Left lung (tissue), 10 donors: Measurements from ENCODE around the gene METTL16. TPM values are rescaled to one million over a fixed set of nuclear protein-coding genes. Genes with fewer than 3 reads are reported as not detected.

Source experiments
- ATAC-seq: fragments of 200-7000 bp; cut with Tn5 transposase; one replicate; pipeline ENCODE4 v1.9.1; 2020; ENCODE audit warnings: moderate library complexity
- DNase-seq, 4 donors: peaks; one replicate each; pipeline ENCODE4 v3.0.0-alpha.2; 2013 to 2020
- H3K27ac ChIP-seq, 2 donors: fragments of 200-600 bp; sonication (generic) in 1 of 2; one replicate each; pipeline versions ENCODE4 v1.5.0 to v1.8.0; 2020 to 2021
- H3K27me3 ChIP-seq, 2 donors: fragments of 200-600 bp; sonication (generic) in 1 of 2; one replicate each; pipeline versions ENCODE4 v1.5.0 to v1.8.0; 2020 to 2021
- H3K36me3 ChIP-seq, 2 donors: fragments of 200-600 bp; sonication (generic) in 1 of 2; one replicate each; pipeline versions ENCODE4 v1.5.0 to v1.8.0; 2020 to 2021
- H3K4me1 ChIP-seq, 2 donors: fragments of 200-600 bp; one replicate each; pipeline ENCODE4 v1.8.0; 2021
- H3K4me3 ChIP-seq, 2 donors: fragments of 200-600 bp; sonication (generic) in 1 of 2; one replicate each; pipeline versions ENCODE4 v1.5.0 to v1.8.0; 2020 to 2021; ENCODE audit warnings: mild to moderate bottlenecking in 1 of 2
- H3K9me3 ChIP-seq, 2 donors: fragments of 200-600 bp; sonication (generic) in 1 of 2; one replicate each; pipeline versions ENCODE4 v1.5.0 to v1.8.0; 2020 to 2021
- intact Hi-C, 2 donors: fragments of 100-400 bp; cut with DNase I; formaldehyde crosslinking; loops; one replicate each; pipeline versions ENCODE4 v1.11.2 to v1.14.2; 2022
- polyA plus RNA-seq, 6 donors: library from polyadenylated mRNA; unstranded; fragments of 120-200 nt; gene quantifications; one replicate each; pipeline ENCODE4 v1.2.1, GENCODE V29; 2013; ENCODE audit not compliant: insufficient read length in 6 of 6
- total RNA-seq, 2 donors: library from RNA; stranded (reverse); fragmentation: NEBNext Ultra II Directional; extraction: Animal tissue kit (Norgen Biotek cat#: 25700); gene quantifications; one replicate each; pipeline ENCODE4 v1.2.1, GENCODE V29; 2021
- TF ChIP-seq, protein P1 (sequence below), 2 donors: fragments of 200-600 bp; sonication (generic) in 1 of 2; IDR thresholded peaks; one replicate each; pipeline versions ENCODE4 v1.5.0 to v1.8.0; 2021; ENCODE audit warnings: antibody characterized with exemption in 2 of 2
- donor health status: DM: no; HTN: yes; CAD: no.
- donor health status: DM: no; HTN: no; CAD: no.

METTL16 gene
- total and polyA plus RNA-seq, 8 donors, result 25.1 to 51.8 (median 38.7) TPM

DNA sequence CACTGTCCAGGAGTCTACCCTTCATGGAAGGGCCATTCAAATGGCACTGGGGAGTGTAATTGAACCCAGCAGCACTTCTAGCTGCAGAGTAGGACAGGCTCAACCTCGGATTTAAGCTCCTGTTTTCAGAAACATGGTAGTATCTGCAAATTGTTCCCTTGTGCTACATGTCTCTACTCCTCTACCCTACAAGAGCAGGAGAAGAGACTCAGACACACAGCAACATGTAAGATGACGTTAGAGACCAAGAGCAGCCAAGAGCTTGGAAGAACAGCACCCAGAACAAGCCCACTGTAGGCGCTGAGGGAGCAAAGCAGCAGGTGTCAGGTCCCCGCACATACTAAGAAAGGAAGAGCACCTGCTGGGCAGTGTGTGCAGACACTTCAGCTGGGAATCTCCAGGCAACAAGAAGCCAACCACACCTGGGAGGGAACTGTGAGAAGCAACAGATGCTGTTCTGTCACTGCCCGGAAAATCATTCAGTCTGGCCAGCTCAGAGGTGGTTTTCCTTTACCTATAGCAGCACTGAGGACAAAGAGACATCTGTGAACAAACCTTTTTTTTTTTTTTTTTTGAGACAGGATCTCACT lies 75.3 kb downstream of the METTL16 start:
- TF ChIP-seq, protein P1, sequence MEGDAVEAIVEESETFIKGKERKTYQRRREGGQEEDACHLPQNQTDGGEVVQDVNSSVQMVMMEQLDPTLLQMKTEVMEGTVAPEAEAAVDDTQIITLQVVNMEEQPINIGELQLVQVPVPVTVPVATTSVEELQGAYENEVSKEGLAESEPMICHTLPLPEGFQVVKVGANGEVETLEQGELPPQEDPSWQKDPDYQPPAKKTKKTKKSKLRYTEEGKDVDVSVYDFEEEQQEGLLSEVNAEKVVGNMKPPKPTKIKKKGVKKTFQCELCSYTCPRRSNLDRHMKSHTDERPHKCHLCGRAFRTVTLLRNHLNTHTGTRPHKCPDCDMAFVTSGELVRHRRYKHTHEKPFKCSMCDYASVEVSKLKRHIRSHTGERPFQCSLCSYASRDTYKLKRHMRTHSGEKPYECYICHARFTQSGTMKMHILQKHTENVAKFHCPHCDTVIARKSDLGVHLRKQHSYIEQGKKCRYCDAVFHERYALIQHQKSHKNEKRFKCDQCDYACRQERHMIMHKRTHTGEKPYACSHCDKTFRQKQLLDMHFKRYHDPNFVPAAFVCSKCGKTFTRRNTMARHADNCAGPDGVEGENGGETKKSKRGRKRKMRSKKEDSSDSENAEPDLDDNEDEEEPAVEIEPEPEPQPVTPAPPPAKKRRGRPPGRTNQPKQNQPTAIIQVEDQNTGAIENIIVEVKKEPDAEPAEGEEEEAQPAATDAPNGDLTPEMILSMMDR (IDR thresholded peaks at IDR 0.05), result no peak
- no peak for DNase-seq
- Histone ChIP-seq H3K27me3 (no peaks in the 10 kb centered on the region), H3K9me3 (no peaks in the 10 kb centered on the region), H3K27ac (no peak overlapping the region), H3K4me1 (peaks cover 0 to 25% of the 10 kb centered on the region in 2 donors), H3K36me3 (peaks cover 0 to 61% of the 10 kb centered on the region in 2 donors), H3K4me3 (no peak overlapping the region)
- intact Hi-C loops, result no loop called here
- no peak for ATAC-seq

DNA sequence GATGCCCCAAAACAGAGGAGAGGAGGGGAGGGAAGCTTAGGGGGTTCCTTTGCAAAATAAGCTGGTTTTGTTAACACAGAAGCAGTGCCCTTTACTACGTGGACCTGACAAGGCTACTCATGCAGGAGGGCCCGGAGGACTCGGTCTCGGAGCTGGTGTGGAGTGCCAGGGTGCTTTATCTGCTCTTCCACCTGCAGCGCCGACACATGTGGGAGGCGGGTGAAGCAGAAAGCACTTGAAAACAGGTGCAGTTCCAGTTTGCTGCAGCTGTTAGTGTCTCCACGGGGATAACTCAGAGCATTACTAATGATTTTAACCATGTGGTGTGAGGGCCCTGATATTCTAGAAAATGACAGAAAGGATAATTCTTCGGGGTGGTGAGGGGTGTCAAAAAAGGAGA lies 75.8 kb downstream of the METTL16 start:
- no peak overlapping the region for H3K27ac ChIP-seq
- TF ChIP-seq, protein P1 (IDR thresholded peaks at IDR 0.05), result no peak
- H3K4me1 ChIP-seq, result peaks cover 0 to 25% of the 10 kb centered on the region in 2 donors
- H3K36me3 ChIP-seq, result peaks cover 0 to 55% of the 10 kb centered on the region in 2 donors
- intact Hi-C loops, result no loop called here
- ATAC-seq, result no peak
- no peak for DNase-seq
- no peaks in the 10 kb centered on the region for H3K9me3 ChIP-seq
- no peak overlapping the region for H3K4me3 ChIP-seq
- H3K27me3 ChIP-seq, result no peaks in the 10 kb centered on the region

DNA sequence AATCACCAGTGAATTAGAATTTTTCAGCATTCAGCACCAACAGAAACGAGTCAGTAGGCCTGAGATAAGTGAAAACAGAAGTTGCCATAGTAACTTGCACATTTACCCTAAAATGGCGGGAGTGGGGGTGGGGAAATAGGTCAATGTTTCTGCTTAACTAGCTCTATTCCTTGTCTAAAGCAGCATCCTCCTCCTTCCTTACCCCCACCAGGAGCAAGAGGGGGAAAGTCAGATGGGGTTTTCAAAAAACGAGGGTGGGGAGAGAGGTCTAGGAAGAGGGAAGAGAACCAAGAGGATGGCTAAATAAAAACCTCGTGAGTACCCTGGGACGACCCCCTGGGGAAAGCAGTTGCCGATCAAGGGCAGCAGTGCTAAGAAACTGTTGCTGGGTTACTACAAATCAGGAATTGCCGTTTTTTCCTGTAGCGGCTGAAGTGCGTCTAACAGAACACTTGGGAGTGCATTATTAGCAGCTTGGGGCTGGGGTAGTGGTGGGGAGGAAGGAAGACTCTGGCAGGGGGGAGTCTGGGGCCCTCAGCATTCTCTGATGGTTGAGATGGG lies 76.4 kb downstream of the METTL16 start:
- TF ChIP-seq, protein P1 (IDR thresholded peaks at IDR 0.05), result no peak
- Histone ChIP-seq H3K27me3 (no peaks in the 10 kb centered on the region), H3K4me3 (no peak overlapping the region), H3K36me3 (peaks cover 0 to 54% of the 10 kb centered on the region in 2 donors), H3K27ac (no peak overlapping the region), H3K4me1 (peaks cover 0 to 22% of the 10 kb centered on the region in 2 donors), H3K9me3 (no peaks in the 10 kb centered on the region)
- no peak for DNase-seq
- ATAC-seq, result no peak
- intact Hi-C loops, result no loop called here

DNA sequence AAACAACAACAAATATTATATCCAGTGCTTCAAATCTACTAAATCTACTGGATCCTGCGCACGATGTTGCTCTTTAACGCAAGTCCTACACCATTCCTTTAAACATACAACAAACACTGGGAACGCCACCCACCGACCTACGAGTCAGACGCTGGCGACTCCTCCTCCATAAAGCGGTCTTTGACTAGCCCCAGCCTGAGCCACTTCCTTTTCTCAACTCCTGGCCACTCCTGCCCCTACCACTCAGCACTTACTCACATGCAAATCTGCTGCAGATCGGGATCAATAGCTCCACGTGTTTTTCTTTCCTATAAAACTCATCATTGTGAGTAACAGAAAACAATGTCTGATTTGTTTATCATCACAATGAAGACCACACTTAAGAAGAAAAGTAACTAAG lies 78.0 kb downstream of the METTL16 start:
- peaks cover 0 to 54% of the 10 kb centered on the region in 2 donors for H3K36me3 ChIP-seq
- no peak for ATAC-seq
- TF ChIP-seq, protein P1 (IDR thresholded peaks at IDR 0.05), result no peak
- intact Hi-C loops, result no loop called here
- peaks cover 0 to 7% of the 10 kb centered on the region in 2 donors for H3K4me1 ChIP-seq
- no peak overlapping the region for H3K27ac ChIP-seq
- no peaks in the 10 kb centered on the region for H3K27me3 ChIP-seq
- no peaks in the 10 kb centered on the region for H3K9me3 ChIP-seq
- H3K4me3 ChIP-seq, result no peak overlapping the region
- no peak for DNase-seq

DNA sequence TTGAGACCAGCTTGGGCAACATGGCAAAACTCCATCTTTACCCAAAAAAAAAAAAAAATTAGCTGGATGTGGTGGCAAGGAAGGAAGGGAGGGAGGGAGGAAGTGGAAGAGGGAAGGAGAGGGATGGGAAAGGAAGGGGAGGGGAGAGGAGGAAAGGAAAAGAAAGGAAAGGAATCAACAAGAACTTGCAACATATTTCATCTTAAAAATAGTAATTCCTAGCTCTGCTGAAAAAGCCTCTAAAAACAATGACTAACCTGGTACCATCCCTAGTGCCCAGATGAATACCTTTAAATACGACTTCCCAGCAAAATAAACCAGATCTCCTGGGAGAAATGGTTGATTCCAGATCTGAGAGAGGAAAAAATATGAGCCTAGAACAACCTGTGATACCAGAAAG lies 83.8 kb downstream of the METTL16 start:
- H3K9me3 ChIP-seq, result no peaks in the 10 kb centered on the region
- intact Hi-C loops, result no loop called here
- H3K36me3 ChIP-seq, result peaks cover 0 to 2% of the 10 kb centered on the region in 2 donors
- ATAC-seq, result no peak
- DNase-seq, result no peak
- no peak overlapping the region for H3K27ac ChIP-seq
- no peaks in the 10 kb centered on the region for H3K27me3 ChIP-seq
- no peak overlapping the region for H3K4me3 ChIP-seq
- H3K4me1 ChIP-seq, result no peaks in the 10 kb centered on the region
- TF ChIP-seq, protein P1 (IDR thresholded peaks at IDR 0.05), result no peak
